ENCODE data around the gene TSTD1.

DNA sequence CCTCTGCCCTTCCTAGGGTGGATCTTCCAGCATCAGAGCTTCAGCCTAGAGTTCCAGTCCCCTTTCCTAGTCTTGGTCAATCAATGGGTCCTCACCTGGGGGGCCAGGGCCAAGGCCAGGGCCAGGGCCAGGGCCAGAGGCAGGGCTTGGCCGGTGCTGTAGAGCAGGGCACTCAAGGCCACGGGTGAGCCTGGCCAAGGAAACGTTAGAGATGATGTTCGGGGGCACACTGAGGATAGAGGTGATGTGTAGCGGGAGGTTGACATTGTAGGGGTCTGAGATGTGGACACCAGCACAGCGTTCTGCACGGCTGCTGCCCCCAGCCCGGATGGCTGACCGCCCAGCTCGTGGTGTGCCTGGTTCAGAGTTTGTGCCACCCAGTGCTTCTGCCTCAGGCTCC lies 12.5 kb upstream of the TSTD1 start:
- TF ChIP-seq, protein P1, sequence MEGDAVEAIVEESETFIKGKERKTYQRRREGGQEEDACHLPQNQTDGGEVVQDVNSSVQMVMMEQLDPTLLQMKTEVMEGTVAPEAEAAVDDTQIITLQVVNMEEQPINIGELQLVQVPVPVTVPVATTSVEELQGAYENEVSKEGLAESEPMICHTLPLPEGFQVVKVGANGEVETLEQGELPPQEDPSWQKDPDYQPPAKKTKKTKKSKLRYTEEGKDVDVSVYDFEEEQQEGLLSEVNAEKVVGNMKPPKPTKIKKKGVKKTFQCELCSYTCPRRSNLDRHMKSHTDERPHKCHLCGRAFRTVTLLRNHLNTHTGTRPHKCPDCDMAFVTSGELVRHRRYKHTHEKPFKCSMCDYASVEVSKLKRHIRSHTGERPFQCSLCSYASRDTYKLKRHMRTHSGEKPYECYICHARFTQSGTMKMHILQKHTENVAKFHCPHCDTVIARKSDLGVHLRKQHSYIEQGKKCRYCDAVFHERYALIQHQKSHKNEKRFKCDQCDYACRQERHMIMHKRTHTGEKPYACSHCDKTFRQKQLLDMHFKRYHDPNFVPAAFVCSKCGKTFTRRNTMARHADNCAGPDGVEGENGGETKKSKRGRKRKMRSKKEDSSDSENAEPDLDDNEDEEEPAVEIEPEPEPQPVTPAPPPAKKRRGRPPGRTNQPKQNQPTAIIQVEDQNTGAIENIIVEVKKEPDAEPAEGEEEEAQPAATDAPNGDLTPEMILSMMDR (IDR thresholded peaks at IDR 0.05) = no peak
- no peak for TF ChIP-seq EP300 (IDR thresholded peaks at IDR 0.05)
- no peak for TF ChIP-seq POLR2A (IDR thresholded peaks at IDR 0.05)

Measured in ovary (tissue), 3 donors.